Hematopoietic multipotent progenitor cell treated with erythropoietin and hydrocortisone succinate and interleukin-3 and kit ligand, for 15 days (in vitro differentiated cells): ENCODE results near the gene NXF2.
A peak's percentile ranks its signal among the peaks of the same experiment; 100 is the strongest.
"Not testable (repeated sequence)": the region's sequence is repeated elsewhere in the genome, so short reads cannot be mapped to it uniquely, and the experiment has no call there.

ENCODE experiments used
- DNase-seq: peaks from one replicate; pipeline ENCODE4 v3.0.0-alpha.2; 2015; ENCODE audit warnings: low spot score

The NXF2 gene, protein sequence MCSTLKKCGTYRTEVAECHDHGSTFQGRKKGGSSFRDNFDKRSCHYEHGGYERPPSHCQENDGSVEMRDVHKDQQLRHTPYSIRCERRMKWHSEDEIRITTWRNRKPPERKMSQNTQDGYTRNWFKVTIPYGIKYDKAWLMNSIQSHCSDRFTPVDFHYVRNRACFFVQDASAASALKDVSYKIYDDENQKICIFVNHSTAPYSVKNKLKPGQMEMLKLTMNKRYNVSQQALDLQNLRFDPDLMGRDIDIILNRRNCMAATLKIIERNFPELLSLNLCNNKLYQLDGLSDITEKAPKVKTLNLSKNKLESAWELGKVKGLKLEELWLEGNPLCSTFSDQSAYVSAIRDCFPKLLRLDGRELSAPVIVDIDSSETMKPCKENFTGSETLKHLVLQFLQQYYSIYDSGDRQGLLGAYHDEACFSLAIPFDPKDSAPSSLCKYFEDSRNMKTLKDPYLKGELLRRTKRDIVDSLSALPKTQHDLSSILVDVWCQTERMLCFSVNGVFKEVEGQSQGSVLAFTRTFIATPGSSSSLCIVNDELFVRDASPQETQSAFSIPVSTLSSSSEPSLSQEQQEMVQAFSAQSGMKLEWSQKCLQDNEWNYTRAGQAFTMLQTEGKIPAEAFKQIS

GRCh38 chrX:102246893-102247292 is at the start of gene NXF2:
NXF2 (plus strand) TSS chrX:102247167; CDS start chrX:102307079, 59,912 bp downstream.
- not testable (repeated sequence) for DNase-seq

GRCh38 chrX:102207940-102208339 is 39.0 kb upstream of the NXF2 start:
- DNase-seq, result not testable (repeated sequence)

DNA sequence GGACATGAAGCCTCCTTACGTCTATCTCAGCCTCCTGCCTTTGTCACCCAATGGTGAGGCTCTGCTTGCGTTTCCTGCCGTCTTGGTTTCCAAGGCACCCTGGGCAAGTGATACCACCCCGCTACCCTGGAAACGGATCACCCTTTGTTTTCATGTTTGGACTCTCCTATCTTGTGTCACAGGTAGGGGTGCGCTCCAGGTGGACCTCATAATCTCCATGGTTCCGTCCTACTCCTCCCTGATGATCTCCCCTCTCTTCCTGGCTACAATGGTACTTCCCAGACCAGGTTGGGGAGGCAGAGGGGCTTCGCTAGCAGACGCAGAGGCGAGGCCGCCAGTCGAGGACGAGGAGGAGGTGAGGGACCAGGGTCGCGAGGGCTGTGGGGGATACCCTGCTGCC is 32.0 kb upstream of the NXF2 start, which contains the start of gene TCP11X1:
Gene TCP11X1 (plus strand): TSS at position 316 of the 400 bp plus-strand sequence.
- not testable (repeated sequence) for DNase-seq

DNA sequence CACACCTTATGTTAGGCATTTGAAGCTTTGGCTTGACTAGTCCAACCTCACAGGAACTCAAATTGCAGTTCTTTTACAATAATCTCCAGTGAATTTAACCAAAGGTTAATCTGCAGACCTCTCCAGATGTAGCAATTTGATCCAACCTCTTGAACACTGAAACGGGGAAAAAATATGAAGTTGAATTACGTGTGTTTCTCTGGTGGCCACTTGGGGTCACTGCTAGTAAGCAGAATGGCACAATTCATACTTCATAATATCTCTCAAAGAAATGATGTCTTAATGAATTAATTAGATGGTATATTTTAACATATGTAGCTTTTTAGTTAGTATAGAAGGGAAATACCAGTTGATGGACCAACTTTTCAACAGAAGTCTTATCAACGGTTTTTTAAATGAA is 30.5 kb upstream of the NXF2 start:
- not testable (repeated sequence) for DNase-seq

GRCh38 chrX:102235678-102236077 is 11.3 kb upstream of the NXF2 start:
- DNase-seq, result not testable (repeated sequence)

DNA sequence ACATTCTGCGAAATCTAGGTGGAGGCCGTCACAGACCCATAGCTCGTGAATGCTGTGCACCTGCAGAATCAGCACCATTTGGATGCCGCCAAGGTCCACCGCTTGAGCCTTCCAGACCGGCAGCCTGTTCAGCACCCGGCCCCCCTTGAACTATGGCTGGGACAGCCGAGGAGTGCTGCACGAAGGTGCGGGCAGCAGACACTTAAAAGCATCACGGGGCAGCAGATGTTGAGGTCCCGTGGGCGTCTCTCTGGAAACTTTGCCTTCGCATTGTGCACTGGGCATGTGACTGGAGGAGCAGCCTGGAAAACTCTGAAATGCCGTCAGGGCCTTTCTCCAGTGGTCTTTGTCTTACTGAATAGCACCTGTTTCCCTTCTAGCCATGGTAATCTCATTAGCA is 6.7 kb upstream of the NXF2 start:
- DNase-seq, result not testable (repeated sequence)

- DNase-seq, result not testable (repeated sequence)
These were observed 25.3 kb downstream of the NXF2 start for GRCh38 chrX:102272231-102272630.

- no peak for DNase-seq
These were observed 91.2 kb downstream of the NXF2 start for GRCh38 chrX:102338162-102338561.

GRCh38 chrX:102339312-102340298 is 92.6 kb downstream of the NXF2 start:
- DNase-seq, result no peak

- no peak for DNase-seq
These were observed 94.9 kb downstream of the NXF2 start for GRCh38 chrX:102341867-102342266.

DNA sequence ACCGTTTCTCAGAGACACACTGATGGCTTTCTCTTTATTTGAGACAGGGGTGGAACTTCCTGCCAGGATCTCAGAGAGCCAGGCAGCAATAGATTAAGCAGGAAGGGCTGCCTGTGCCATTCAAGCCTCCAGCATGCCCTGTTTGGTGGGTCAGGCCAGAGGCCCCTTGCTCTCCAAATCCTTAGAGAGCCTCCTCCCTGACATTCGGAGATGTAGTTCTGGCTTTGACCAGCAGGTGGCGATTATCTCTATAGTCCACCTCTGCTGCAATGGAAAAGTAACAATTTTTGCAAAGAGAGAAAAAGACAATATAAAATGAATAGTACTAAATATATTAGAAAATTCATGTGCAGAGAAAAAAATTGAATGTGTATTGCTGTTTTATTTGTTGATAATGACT is 98.9 kb downstream of the NXF2 start:
- peak; percentile 54 for DNase-seq
